Stimulated activated CD8-positive, alpha-beta memory T cell treated with anti-CD3 and anti-CD28 coated beads, Interleukin-4, amount 100 ng/mL, for 48 hours (primary cell): ENCODE measurements around the gene DNAJC6.
"Not testable (repeated sequence)": the region's sequence is repeated elsewhere in the genome, so short reads cannot be mapped to it uniquely, and the experiment has no call there.

ENCODE experiments used
- DNase-seq: peaks from one replicate; pipeline ENCODE4 v3.0.0-alpha.2; 2020

DNAJC6 gene

DNA sequence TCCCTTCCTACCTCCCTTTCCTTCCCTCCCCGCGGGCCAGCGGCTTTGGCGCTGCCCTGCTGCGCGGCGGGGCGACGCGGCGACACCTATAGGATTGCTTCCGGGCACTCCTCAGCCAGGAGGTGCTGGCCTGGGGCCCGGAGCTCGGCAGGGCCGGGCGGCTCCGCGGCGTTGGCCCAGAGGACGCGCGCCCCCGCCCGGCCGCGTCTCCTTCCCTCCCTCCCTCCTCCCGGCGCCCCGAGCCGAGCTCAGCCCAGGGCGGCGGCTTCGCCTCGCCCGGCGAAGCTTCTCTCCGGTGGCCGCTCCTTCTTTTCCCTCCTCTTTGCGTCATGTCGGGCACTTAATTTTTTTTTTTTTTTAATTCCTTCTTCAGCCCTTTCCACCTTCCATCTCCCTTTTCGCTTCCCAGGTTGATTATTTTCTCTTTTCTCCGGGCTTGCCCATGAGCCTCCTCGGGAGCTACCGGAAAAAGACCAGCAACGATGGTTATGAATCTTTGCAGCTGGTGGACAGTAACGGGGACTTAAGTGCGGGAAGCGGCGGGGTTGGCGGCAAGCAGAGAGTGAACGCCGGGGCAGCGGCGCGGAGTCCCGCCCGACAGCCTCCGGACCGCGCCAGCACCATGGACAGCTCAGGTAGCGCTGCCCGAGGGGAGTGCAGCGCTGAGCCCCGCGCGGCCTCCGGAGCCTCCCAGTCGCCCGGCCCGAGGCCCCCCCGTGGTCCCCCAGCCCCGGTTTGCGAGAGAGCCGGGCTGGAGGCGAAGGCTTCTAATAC lies at the start of gene DNAJC6:
Gene DNAJC6 (plus strand): TSS at position 240 of the 774 bp plus-strand sequence. CDS start 203 bp downstream, at position 443.
- peak; percentile 76 for DNase-seq

DNA sequence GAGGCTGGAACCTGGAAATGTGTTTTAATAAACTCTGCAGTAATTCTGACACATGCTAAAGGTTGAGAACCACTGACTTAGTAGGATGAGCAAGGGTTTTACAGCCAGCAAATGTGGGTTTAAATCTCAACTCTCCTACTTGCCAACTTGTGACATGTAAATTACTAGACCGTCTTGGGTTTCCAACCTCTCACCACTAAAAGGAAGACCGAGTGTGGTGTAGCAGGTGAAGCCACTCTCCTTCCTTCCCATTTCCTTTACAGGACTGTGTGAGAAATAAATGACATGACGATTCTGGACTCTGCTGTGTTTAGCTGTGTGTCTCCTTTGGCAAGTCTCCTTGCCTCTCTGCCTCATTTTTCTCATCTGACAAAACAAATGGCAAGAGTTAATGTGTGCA lies 49.5 kb upstream of the DNAJC6 start:
- no peak for DNase-seq

DNA sequence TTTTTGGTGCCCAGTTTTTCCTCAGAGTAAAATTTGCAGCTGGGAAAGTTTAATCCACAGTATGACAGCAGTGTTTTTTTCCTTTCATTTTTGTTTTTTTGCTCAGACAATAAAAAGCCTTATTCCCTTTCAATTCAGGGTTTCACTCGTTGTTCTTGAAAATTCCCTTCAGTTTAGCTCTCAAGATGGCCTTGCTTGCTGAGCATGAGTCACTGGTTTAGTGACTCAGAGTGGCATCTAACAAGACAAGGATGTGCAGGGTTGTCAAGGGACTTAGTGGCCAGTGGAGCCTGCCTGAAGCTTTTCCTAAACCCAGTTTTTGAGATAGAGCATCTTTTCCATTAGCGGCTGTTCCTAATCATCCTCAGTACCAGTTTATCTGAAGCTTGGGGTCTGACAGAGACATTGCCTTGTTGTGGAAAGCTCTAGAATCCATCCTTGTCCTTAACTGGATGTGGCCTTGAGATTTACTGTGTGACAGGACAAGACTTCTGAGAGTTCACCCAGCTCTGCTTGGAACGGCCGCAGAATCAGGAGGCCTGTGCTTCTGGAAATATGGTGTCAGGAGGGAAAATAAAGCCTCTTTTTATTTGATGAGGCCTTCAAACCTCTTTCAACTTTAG lies 48.4 kb upstream of the DNAJC6 start:
- no peak for DNase-seq

GRCh38 chr1:65263286-65263685 lies 46.1 kb upstream of the DNAJC6 start:
- no peak for DNase-seq

GRCh38 chr1:65264197-65264929 lies 45.0 kb upstream of the DNAJC6 start:
- peak; percentile 36 for DNase-seq

DNA sequence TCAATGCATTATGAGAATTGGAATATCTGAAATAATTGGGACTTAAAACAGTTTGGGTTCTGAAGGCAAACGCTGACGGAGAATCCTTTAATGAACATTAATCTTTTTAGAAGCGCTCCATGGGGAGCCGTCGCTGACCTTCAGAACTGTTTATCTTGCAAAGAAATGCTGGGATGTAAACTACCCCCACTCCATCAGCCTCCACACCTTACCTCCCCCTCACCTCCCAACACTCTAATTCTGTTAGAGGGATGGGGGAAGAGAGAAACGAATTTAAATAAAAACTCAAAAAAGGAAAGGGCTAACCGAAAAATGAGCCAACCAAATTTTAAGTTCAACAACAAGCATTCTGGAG lies 44.1 kb upstream of the DNAJC6 start:
- DNase-seq, result no peak

- DNase-seq, result peak; percentile 44
These were observed 43.5 kb upstream of the DNAJC6 start for GRCh38 chr1:65265651-65266351.

GRCh38 chr1:65266476-65266875 lies 42.9 kb upstream of the DNAJC6 start:
- DNase-seq, result no peak

GRCh38 chr1:65267271-65267670 lies 42.1 kb upstream of the DNAJC6 start:
- no peak for DNase-seq

- DNase-seq, result no peak
These were observed 41.7 kb upstream of the DNAJC6 start for GRCh38 chr1:65267683-65268082.

- DNase-seq, result no peak
These were observed 39.7 kb upstream of the DNAJC6 start for GRCh38 chr1:65269612-65270011.

GRCh38 chr1:65276197-65276939 lies 33.0 kb upstream of the DNAJC6 start:
- no peak for DNase-seq

DNA sequence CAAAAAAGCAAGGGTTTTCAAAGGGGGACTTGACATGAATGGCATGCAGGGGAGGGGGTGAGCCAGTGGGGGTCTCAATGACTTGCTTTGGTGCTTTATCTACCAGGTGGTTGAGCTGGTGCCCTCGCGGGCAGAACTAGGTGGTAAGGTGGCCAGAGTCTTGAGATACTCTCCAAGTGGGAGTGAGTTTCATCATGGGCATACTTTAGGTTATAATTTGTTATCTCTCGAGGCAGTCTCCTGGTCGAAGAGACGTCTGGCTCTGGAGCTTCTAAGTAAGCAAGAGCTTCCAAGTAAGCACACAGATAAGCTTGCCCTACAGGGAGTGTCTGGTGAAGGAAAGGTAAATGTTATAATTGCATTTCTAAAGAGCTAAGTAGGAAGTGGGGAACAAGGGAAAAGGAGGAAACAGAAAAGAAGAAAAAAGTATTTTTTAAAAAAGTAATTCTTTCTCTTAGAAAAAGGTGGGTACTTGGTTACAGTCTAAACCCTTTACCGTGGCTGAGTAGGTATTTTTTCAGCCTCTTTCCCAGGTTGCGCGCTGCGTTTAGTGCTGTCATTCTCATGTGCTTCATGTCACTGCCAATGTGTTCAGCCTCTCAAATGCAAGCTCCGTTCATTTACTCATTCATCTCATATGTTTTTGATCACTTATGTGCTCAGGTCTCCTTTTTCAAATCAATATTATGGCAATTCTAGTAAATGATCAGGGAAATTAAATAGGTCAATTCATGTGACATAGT lies 31.6 kb upstream of the DNAJC6 start:
- no peak for DNase-seq

GRCh38 chr1:65278376-65279069 lies 30.8 kb upstream of the DNAJC6 start:
- no peak for DNase-seq

GRCh38 chr1:65279070-65279779 lies 30.1 kb upstream of the DNAJC6 start:
- no peak for DNase-seq

- DNase-seq, result no peak
These were observed 27.5 kb upstream of the DNAJC6 start for GRCh38 chr1:65281846-65282245.

GRCh38 chr1:65284229-65284628 lies 25.1 kb upstream of the DNAJC6 start:
- no peak for DNase-seq

- no peak for DNase-seq
These were observed 19.9 kb upstream of the DNAJC6 start for GRCh38 chr1:65289449-65289848.

- DNase-seq, result not testable (repeated sequence)
These were observed 17.5 kb upstream of the DNAJC6 start for GRCh38 chr1:65291818-65292217.

- no peak for DNase-seq
These were observed 16.3 kb upstream of the DNAJC6 start for GRCh38 chr1:65292861-65293593.
